HG03354 (cell line): ENCODE measurements around the gene NXF1.
"Not testable (repeated sequence)": the region's sequence is repeated elsewhere in the genome, so short reads cannot be mapped to it uniquely, and the experiment has no call there.

Experiments used
- ATAC-seq: cut with Tn5 transposase; IDR thresholded peaks from one replicate; pipeline ENCODE4 v1.9.1; 2021; ENCODE audit warnings: mild to moderate bottlenecking; ENCODE audit not compliant: unreplicated experiment, poor library complexity, severe bottlenecking

NXF1 gene

DNA sequence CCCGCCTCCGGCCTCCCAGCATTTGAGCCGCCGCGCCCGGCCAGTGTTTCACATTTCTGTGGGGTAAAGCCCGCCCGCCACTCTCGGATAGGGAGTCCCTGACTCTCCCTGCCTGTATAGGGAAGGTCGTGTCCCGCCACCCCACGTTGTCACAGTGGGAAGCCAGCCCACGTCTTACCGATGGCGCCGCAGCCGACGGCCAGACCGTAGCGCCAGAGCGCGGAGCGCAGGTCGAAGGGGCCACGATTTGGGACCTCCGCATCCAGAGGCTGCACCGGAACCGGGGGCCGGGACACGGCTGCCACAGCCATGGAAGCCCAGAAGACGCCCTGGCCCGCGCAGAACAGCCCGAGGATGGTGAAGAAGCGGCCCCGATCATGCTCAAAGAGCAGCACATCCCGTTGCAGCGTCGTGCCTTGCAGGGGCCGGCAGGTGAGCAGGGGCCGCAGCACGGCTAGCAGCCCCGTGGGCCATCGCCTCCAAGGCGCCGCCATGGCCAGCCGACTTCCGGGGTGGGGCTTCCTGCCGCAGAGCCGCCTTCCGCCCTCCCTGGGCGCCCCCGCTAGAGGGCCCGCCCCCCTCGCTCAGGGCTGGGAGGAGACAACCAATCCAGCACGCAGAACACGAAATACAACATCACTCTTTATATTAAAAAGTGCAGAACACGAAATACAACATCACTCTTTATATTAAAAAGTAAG, 13.6 kb downstream of the NXF1 start, which contains the start of gene TMEM223:
Gene TMEM223 (minus strand): TSS at position 506 of the 701 bp plus-strand sequence. CDS start 12 bp downstream, at position 494.
- peak; percentile 76 for ATAC-seq

DNA sequence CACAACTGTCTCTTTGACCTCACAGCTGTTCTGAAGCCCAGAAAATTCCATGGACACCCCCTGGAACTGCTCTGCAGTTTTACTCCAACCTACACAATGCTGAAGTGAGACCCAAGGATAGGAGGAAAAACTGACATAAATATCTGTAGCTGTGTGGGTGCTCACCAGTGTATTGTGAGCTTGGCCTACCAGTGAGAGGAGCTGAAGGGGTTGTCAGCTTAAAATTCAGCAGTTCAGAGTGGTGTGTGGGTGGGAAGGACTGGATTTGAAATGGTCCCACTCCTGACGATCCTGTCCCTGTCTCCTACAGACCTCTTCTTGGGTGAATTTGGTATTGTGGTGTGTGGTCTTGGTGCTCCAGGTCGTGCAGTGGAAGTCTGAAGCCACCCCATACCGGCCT, 15.7 kb downstream of the NXF1 start:
- no peak for ATAC-seq

DNA sequence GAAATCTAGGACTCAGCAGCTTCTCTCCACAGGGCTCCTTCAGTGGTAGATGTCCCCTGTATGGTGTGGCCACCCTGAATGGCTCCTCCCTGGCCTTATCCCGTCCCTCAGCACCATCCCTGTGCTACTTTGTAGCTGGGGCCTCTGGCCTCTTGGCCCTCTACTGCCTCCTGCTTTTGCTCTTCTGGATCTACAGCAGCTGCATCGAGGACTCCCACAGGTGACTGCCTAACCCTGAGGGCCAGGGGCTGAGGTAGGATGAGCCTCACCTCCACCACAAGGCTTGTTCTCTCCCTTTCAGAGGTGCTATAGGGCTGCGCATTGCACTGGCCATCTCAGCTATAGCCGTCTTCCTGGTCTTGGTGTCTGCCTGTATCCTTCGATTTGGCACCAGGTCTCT, 16.2 kb downstream of the NXF1 start:
- ATAC-seq, result no peak

DNA sequence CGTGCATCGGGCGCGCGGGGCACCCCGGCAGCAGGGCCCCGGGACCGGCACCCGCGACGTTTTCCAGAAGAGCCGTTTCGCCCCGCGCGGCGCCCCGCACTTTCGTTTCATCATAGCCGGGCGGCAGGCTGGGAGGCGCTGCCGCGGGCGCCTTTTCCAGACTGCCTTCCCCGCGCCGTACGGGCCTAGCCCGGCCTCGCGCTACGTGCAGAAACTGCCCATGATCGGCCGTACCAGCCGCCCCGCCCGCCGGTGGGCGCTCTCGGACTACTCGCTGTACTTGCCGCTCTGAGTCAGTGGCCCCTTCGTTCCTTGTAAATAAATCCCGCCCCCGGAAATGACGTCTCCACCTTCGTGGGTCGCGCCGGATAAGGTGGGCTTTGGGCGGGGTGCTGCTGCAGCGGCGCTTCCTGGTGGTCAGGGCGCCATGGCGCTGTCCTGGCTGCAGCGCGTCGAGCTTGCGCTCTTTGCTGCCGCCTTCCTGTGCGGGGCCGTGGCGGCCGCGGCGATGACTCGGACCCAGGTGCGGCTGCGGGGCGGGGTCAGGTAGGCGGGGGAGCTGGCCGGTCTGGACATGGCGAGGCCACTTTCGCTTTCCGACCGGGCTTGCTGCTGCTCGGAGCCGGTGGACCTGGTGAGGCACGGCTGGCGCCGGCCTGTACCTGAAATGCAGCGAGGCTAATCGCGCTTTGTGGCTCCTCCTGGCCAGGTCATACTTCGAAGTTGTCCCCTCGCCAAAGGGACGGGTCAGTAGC, 18.1 kb downstream of the NXF1 start, which contains the start of gene TMEM179B:
Gene TMEM179B (plus strand): TSS at position 398 of the 755 bp plus-strand sequence. CDS start 30 bp downstream, at position 428.
- peak; percentile 73 for ATAC-seq

DNA sequence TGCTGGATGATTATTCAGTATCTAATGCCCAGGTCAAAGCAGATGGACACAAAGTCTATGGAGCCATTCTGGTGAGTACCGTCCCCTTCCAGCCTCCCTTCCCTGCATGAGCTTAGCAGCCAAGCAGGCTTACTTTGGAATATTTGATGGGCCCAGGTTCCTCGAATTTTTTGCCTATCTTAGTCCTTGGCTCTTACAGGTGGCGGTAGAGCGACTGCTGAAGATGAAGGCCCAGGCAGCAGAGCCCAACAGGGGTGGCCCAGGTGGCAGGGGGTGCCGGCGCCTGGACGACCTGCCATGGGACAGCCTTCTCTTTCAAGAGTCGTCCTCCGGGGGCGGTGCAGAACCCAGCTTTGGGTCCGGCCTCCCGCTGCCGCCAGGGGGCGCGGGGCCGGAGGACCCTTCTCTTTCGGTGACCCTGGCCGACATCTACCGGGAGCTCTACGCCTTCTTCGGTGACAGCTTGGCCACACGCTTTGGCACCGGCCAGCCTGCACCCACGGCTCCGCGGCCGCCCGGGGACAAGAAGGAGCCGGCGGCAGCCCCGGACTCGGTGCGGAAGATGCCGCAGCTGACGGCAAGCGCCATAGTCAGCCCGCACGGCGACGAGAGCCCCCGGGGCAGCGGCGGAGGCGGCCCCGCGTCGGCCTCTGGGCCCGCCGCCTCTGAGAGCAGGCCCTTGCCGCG, 18.8 kb downstream of the NXF1 start:
- ATAC-seq, result peak; percentile 77

DNA sequence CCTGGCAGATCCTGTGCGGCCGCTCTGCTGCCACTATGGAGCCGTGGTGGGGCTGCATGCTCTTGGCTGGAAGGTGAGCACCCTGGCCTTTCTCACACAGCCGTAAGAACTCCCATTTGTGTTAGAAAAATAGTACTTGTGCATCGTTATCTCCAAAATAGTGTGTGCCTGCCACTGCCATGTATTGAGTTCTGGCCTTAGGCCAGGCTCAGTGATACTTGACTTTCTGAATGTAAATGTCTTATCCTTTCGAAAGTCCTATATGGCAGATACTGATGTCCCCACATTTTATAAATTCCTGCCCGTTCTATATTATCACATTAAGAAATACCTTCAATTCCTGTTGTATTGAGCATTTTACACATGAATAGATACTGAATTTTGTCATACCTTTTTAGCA, 22.5 kb downstream of the NXF1 start:
- ATAC-seq, result no peak

DNA sequence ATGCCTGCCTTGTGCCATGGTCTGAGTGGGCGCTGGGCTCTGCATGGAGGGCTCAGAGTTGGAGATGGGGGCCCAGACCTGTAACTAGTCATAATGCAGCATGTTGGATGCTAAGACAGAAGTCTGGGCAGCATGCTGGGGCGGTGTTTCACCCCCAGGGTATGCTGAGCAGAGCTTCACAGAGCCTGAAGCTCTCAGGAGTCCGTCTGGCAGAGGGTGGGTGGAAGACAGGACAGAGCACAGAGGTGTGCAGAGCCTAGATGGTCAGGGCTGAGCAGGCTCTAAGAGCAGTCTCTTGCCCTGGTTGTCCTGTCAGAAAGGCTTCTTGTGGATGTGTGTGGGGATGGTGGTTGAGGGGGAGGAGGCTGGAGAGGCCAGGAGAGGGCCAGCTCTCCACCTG, 26.8 kb downstream of the NXF1 start:
- ATAC-seq, result no peak

DNA sequence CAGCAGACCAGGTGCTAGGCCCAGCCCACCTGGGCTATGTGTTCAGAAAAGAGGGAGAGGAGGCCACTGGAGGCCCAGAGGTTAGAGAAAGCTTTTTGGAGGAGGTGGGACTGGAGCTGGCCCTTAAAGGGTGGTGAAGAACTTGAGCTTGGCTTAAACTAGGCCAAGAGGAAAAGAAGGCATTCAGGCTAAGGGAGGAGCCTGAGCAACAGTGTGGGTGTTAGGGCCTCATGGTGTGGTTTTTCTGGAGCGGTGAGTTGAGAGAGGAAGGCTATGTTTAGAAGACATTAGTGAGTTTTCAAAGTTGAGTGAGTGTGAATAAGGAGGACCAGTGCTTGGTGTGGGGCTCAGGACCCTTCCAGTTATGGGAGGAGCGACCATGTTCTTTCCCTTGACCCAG, 27.9 kb downstream of the NXF1 start:
- no peak for ATAC-seq

DNA sequence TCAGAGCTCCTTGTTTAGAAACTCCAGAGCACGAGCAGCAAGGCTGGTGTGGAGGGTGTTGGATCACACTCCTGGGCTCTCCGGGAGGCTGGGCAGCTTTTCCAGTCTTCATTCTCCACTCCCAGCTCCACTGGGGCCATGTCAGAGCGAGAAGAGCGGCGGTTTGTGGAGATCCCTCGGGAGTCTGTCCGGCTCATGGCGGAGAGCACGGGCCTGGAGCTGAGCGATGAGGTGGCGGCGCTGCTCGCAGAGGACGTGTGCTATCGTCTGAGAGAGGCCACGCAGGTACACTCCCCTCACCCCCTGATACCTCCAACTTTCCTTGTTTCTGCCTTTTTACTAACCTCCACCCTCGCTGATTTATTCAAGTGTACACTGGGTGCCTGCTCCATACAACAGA, 29.6 kb downstream of the NXF1 start:
- no peak for ATAC-seq

DNA sequence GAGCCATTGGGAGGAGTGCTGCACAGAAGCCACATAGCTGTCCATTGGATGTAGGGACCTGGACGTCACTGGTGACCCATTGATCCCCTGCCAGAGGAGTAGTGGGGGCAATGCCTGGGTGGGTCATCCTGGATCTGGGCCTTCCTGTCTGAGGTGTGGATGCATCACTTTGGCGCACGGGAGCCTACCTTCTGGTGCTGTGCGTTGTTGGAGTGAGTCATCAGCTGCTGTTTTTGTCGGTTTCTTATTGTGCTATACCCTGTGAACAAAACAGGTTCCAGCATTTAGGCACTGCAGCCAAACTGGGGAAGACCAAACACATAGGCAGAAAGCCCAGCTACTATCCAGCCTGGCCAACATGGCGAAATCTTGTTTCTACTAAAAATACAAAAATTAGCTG, 30.8 kb downstream of the NXF1 start:
- no peak for ATAC-seq

DNA sequence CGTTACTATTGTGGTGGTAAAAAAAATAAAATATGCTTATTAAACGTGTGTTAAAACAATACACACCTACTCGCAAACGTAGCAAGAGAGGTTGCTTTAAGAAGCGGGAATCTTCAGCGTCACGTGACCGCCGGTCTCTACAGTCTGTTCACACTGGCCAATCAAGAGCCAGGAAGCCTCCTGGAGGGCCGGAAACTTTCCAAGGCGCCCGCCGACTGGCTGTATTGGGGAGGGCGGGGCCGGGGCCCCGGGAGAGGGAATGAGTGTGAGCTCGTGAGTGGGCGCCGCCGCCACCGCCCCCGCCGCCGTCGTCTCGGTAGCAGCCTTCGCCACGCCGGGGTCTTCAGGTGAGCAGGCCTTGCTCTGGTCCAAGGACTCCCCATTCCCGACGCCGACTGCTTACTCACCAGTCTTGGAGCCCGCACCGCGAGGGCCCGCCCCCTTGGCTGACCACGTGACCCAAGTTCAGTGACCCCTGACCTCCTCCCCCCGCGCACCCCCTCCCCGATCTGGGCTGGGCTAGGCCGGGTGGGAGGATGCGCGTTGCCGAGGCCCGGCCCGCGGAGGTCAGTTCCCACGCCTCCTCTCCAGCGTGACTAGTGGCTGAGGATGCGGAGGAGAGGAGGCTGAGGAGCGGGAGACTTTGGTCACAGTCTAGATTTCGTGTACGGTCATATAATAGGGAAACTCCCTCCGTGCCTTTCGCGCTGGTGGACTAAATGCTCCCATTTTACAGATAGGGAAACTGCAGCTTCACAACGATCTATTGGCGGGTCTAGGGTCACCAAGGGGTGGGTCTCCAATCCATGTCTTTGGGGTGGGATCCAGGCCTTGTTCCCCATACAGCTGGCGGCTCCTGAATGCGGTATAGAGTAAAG, 33.9 kb downstream of the NXF1 start, which contains the start of gene TAF6L:
Gene TAF6L (plus strand): TSS at position 253 of the 878 bp plus-strand sequence. CDS start 4,388 bp downstream, outside the sequence.
- peak; percentile 80 for ATAC-seq

DNA sequence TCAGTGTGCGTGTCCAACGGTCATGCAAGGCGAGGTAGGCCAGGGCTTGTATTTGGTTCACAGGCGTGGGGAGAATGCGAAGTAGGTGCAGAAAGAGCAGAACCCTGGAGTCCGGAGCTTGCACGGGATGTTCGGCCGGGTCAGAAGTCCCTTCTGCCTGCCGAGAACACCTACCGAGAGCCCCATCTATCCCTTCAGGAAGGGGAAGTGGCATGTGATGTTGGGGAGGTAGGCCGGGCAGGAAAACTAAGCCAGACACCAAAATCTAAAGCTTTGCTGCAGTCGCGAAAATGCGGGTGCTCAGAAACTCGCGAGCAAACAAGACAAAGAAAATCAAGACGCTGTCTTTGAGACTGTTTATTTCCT, 34.5 kb downstream of the NXF1 start:
- ATAC-seq, result peak; percentile 19

DNA sequence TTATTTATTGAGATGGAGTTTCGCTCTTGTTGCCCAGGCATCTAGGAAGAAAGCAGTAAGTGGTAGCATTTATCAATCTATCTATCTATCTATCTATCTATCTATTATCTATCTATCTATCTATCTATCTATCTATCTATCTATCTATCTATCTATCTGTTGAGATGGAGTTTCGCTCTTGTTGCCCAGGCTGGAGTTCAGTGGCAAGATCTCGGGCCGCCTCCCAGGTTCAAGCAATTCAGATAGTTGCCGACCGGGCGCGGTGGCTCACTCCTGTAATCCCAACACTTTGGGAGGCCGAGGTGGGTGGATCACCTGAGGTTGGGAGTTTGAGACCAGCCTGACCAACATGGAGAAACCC, 44.4 kb downstream of the NXF1 start:
- not testable (repeated sequence) for ATAC-seq

DNA sequence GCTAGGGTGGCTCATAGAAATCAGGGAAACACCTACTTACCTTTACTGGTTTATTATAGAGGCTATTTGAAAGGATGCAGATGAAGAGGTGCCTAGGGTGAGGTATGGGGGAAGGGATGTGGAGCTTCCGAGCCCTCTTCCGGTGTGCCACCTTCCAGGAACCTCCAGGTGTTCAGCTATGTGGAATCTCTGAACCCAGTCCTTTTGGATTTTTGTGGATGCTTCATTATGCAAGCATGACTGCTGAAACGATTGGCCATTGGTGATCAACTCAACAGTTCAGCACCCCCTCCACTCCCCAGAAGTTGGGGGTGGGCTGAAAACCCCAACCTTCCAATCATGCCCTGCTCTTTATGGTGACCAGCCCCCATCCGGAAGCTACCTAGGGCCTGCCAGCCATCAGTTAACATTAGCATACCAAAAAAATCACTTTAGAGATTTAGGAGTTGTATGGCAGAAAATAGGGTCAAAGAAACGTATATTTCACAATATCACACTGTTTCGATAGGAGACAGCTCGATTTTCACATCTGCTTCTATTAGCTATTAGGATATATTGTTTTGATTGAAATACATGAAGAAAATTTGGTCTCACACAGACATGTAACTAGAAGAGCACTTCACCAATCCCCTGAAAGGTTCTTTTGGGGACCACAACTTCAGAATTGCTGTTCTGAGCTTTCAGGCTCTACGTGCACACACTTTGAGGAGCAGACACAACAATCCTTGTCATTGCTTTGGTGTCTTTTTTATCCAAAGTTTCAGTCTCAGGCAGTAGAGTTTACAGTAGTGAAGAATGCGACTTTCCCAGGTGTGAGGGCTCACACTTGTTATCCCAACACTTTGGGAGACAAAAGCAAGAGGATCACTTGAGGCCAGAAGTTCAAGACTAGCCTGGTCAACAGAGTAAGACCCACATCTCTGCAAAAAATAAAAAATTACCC, 47.1 kb downstream of the NXF1 start:
- ATAC-seq, result no peak

DNA sequence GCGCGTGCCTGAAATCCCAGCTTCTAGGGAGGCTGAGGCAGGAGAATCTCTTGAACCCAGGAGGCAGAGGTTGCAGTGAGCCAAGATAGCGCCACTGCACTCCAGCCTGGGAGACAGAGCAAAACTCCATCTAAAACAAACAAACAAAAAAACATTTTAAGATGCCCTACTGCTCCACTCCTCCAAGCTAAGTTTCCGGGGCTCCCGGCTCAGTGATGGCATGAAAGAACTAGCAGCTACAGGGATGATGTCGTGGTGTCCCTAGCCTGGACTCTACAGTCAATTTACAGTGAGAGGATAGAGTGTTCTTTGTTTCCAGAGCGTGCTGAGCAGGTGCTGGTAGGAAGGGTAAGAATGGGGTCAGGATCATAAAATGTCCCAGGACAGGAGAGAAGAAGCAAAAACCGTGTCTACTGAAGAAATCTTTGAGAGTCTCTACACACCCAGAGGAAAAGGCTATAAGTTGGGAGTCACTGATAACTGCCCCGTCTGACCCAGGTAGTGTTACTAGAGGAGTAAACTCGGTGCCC, 50.1 kb downstream of the NXF1 start:
- no peak for ATAC-seq

DNA sequence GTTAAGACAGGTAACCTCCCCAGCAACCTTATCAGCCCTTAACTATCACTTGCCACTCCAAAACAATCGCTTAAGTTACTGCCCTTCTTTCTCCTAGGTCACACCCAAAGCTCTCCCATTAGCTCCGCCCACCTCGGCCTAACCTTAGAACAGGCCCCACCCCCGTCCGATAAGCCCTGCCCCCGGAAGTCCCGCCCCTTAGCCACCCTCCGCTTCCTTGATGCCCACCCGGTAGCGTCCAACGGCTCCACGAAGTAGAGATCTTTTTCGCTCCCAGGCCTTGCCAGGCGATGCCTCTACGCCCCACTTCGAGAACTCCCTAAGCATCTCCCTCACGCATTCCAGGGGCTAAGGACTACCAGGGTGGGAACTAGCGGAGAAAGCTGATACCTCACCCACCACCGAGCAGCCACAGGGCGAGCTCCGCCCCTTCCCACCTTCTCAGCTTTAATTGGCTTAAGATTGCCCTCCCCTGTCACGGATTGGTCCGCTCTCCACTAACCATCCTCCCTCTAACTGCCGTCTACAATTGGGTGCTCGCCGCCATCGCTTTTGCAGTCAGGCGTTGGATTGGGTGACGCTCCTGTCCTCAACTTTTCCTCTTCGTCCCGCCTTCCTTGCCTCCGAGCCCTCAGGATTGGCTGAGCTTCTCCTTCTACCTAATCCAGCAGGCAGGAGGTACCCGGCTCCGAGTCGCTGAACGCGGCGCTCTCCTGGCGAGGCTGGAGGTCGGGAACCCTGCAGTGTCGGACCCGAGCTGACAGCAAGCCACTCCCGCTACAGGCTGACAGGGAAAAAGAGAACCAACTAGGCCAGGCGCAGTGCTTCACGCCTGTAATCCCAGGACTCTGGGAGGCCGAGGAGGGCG, 51.3 kb downstream of the NXF1 start, which contains the start of gene ZBTB3:
Gene ZBTB3 (minus strand): TSS at position 425 of the 868 bp plus-strand sequence. CDS start 496 bp downstream, outside the sequence.
- ATAC-seq, result peak; percentile 98

DNA sequence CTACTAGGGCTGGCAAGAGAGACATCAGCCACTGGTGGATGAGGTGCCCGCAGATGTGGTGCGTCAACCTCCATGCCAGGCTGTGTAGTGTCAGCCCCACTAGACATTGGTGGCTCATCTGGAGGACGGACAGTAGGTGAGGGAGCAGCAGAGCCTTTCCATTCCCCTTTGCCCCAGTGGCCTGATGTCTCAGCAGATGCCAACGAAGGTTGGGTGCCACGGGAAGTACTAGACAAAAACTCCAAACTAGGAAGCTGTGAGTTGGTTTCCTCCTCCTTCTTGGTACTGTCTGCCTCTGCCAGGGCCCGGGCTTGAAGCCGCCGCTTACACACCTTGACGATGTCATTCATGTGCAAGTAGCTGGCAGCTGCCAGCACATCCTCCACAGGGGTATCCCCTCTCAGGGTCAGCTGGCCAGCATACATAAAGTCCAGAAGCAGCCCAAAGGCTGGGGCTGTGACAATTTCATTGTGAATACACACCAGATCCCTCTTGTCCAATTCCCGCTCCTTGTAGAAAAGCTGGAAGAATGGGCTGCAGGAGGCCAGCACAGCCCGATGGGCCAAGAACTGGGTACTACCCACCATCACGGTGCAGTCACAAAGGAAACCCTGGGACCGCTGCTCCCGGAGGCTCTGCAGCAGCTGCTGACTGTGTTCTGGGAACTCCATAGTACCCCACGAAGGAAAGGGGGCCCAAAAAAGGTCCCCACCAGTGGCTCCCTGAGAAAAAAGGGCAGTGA, 52.1 kb downstream of the NXF1 start:
- ATAC-seq, result no peak
